Gastrocnemius medialis (tissue), 4 donors: ENCODE measurements around the gene SDK2.

Experiments
- CTCF ChIP-seq, 5 experiments: fragments of 450-650 bp in 3 of 5; fragments of 200-600 bp in 2 of 5; sonication (generic) in 2 of 5; IDR thresholded peaks in 4 of 5; conservative IDR thresholded peaks in 1 of 5; 1 replicate in 4 of 5; 2 replicates in 1 of 5; pipeline ENCODE4 v1.5.1; 2016 to 2019; ENCODE audit warnings: antibody characterized with exemption in 5 of 5, mild to moderate bottlenecking in 3 of 5, moderate library complexity in 3 of 5
- POLR2A ChIP-seq, 2 donors: fragments of 450-650 bp; IDR thresholded peaks; one replicate each; pipeline ENCODE4 v1.6.1; 2017; ENCODE audit warnings: antibody characterized with exemption in 2 of 2, mild to moderate bottlenecking in 2 of 2, moderate library complexity in 2 of 2

- no peak for TF ChIP-seq POLR2A (IDR thresholded peaks at IDR 0.05)
- no peak for TF ChIP-seq CTCF (IDR thresholded peaks at IDR 0.05 in 4 of 5, conservative IDR thresholded peaks at IDR 0.05 in 1 of 5)
These were observed 276.1 kb downstream of the SDK2 start for GRCh38 chr17:73368085-73368631.
